HCT116 (cell line): ENCODE data around the gene ADGRG6. TPM values are rescaled to one million over a fixed set of nuclear protein-coding genes. Genes with fewer than 3 reads are reported as not detected.

Experiments
- ATAC-seq: fragments of 200-7000 bp; cut with Tn5 transposase; 2 replicates; pipeline ENCODE4 v1.9.1; 2020; ENCODE audit warnings: mild to moderate bottlenecking, moderate library complexity
- BruUV-seq: library from RNA; stranded (reverse); fragments of 400-500 nt; replicated peaks from 2 replicates; lab custom pipeline; 2021; lab: Mats Ljungman, UMichigan
- CTCF ChIA-PET: fragments of 300-600 bp; sonication (Branson Sonifier 250); formaldehyde crosslinking; loops from one replicate; lab custom pipeline; 2021; ENCODE audit warnings: antibody characterized with exemption; lab: Charles Lee
- POLR2A ChIA-PET: fragments of 300-600, 350-600 bp; sonication (Branson Sonifier 250); formaldehyde crosslinking; loops from one replicate; lab custom pipeline; 2021; ENCODE audit warnings: antibody characterized with exemption; lab: Charles Lee
- RAD21 ChIA-PET, 2 experiments: fragments of 300-600 bp; sonication (Branson Sonifier 250); formaldehyde crosslinking; loops; one replicate each; lab custom pipeline; 2023; ENCODE audit warnings: low total read pairs in 2 of 2; ENCODE audit not compliant: uncharacterized antibody in 2 of 2, unreplicated experiment in 2 of 2, low non-redundant PET in 1 of 2; lab: Charles Lee
- DNase-seq: peaks from one replicate; pipeline ENCODE4 v3.0.0-alpha.2; 2010; ENCODE audit warnings: low read depth, low spot score
- H2AFZ ChIP-seq: fragments of 200-600 bp; shearing (Covaris generic), sonication (generic); 2 replicates; pipeline ENCODE4 v1.6.1; 2017; ENCODE audit warnings: low read depth, mixed run types, mixed read lengths, antibody characterized with exemption, low read length; ENCODE audit not compliant: poor library complexity, severe bottlenecking
- H3K27ac ChIP-seq: 2 replicates; pipeline ENCODE4 v1.5.1; 2012; ENCODE audit warnings: low read depth, low read length
- H3K27me3 ChIP-seq: fragments of 200-600 bp; sonication (generic); 2 replicates; pipeline ENCODE4 v1.6.1; 2016; ENCODE audit warnings: mixed run types, low read length, mixed read lengths; ENCODE audit not compliant: insufficient read depth
- H3K36me3 ChIP-seq, 2 experiments: fragments of 200-500 bp in 1 of 2; fragments of 200-600 bp in 1 of 2; sonication (Bioruptor generic) in 1 of 2; sonication (generic) in 1 of 2; 2 replicates each; pipeline versions ENCODE4 v1.5.1 to v1.6.1; 2014 to 2016; ENCODE audit warnings: low read length in 2 of 2, inconsistent platforms in 1 of 2, mixed read lengths in 1 of 2, mixed run types in 1 of 2; ENCODE audit not compliant: insufficient read depth in 2 of 2, control insufficient read depth in 1 of 2
- H3K4me1 ChIP-seq, 2 experiments: fragments of 200-600 bp in 1 of 2; sonication (generic) in 1 of 2; 2 replicates each; pipeline versions ENCODE4 v1.5.1 to v1.6.1; 2012 to 2017; ENCODE audit warnings: low read length in 2 of 2, inconsistent platforms in 1 of 2, mild to moderate bottlenecking in 1 of 2, mixed read lengths in 1 of 2, mixed run types in 1 of 2, moderate library complexity in 1 of 2; ENCODE audit not compliant: insufficient read depth in 2 of 2, control insufficient read depth in 1 of 2
- H3K4me2 ChIP-seq: fragments of 200-600 bp; sonication (generic); 2 replicates; pipeline ENCODE4 v1.6.1; 2017; ENCODE audit warnings: mixed run types, low read length, mixed read lengths
- H3K4me3 ChIP-seq, 2 experiments: fragments of 200-600 bp in 1 of 2; sonication (generic) in 1 of 2; replicated peaks in 1 of 2; 2 replicates each; pipeline ENCODE4 v1.5.1; 2011 to 2016; ENCODE audit warnings: low read length in 2 of 2, control low read depth in 1 of 2, low read depth in 1 of 2, mild to moderate bottlenecking in 1 of 2, mixed read lengths in 1 of 2, mixed run types in 1 of 2
- H3K79me2 ChIP-seq: fragments of 200-600 bp; sonication (generic); 2 replicates; pipeline ENCODE4 v1.6.1; 2017; ENCODE audit warnings: mild to moderate bottlenecking, mixed run types, low read length, moderate library complexity, mixed read lengths; ENCODE audit not compliant: insufficient read depth
- H3K9ac ChIP-seq: fragments of 200-600 bp; sonication (generic); 2 replicates; pipeline ENCODE4 v1.6.1; 2016; ENCODE audit warnings: low read length, mixed read lengths
- H3K9me2 ChIP-seq: fragments of 200-600 bp; sonication (generic), shearing (Covaris generic); 2 replicates; pipeline ENCODE4 v1.6.1; 2017; ENCODE audit warnings: mixed run types, mild to moderate bottlenecking, moderate library complexity; ENCODE audit not compliant: insufficient read depth
- H3K9me3 ChIP-seq, 2 experiments: fragments of 200-500 bp in 1 of 2; fragments of 200-600 bp in 1 of 2; sonication (Bioruptor generic) in 1 of 2; sonication (generic) in 1 of 2; 2 replicates each; pipeline ENCODE4 v1.6.1; 2014 to 2017; ENCODE audit warnings: low read length in 2 of 2, mixed read lengths in 2 of 2, inconsistent platforms in 1 of 2, low read depth in 1 of 2, mild to moderate bottlenecking in 1 of 2, mixed run types in 1 of 2, moderate library complexity in 1 of 2; ENCODE audit not compliant: control insufficient read depth in 1 of 2, insufficient read depth in 1 of 2
- H4K20me1 ChIP-seq: fragments of 200-600 bp; sonication (generic), shearing (Covaris generic); 2 replicates; pipeline ENCODE4 v1.6.1; 2017; ENCODE audit warnings: mixed run types, mild to moderate bottlenecking, moderate library complexity; ENCODE audit not compliant: insufficient read depth
- CBX3 ChIP-seq: IDR thresholded peaks from 2 replicates; pipeline ENCODE4 v1.6.1; 2012; ENCODE audit warnings: low read depth
- EGR1 ChIP-seq: IDR thresholded peaks from 2 replicates; pipeline ENCODE4 v1.6.1; 2012; ENCODE audit warnings: low read depth
- ELF1 ChIP-seq: IDR thresholded peaks from 2 replicates; pipeline ENCODE4 v1.6.1; 2012; ENCODE audit warnings: low read depth, borderline replicate concordance
- EZH2 ChIP-seq: fragments of 200-600 bp; sonication (generic); IDR thresholded peaks from 2 replicates; pipeline ENCODE4 v1.6.1; 2017; ENCODE audit warnings: antibody characterized with exemption, mixed run types
- FOSL1 ChIP-seq: IDR thresholded peaks from 2 replicates; pipeline ENCODE4 v1.6.1; 2012; ENCODE audit warnings: low read depth
- JUND ChIP-seq: IDR thresholded peaks from 2 replicates; pipeline ENCODE4 v1.6.1; 2012
- POLR2A ChIP-seq: IDR thresholded peaks from 2 replicates; pipeline ENCODE4 v1.7.0; 2011; ENCODE audit warnings: borderline replicate concordance; ENCODE audit not compliant: insufficient read depth, insufficient read length; ENCODE audit errors: extremely low read depth
- RAD21 ChIP-seq: IDR thresholded peaks from 2 replicates; pipeline ENCODE4 v1.6.1; 2012; ENCODE audit warnings: low read depth, mild to moderate bottlenecking
- SIN3A ChIP-seq: IDR thresholded peaks from 2 replicates; pipeline ENCODE4 v1.6.1; 2012; ENCODE audit warnings: low read depth
- SP1 ChIP-seq: IDR thresholded peaks from 2 replicates; pipeline ENCODE4 v1.6.1; 2012; ENCODE audit warnings: low read depth
- SRF ChIP-seq: IDR thresholded peaks from 2 replicates; pipeline ENCODE4 v1.6.1; 2012; ENCODE audit warnings: low read depth
- TCF7L2 ChIP-seq: IDR thresholded peaks from 2 replicates; pipeline ENCODE4 v1.7.0; 2011; ENCODE audit warnings: borderline replicate concordance, inconsistent platforms; ENCODE audit not compliant: insufficient read depth, insufficient read length; ENCODE audit errors: extremely low read depth
- YY1 ChIP-seq: IDR thresholded peaks from 2 replicates; pipeline ENCODE4 v1.6.1; 2011; ENCODE audit warnings: low read length, low read depth, moderate library complexity, mild to moderate bottlenecking; ENCODE audit not compliant: insufficient replicate concordance; ENCODE audit errors: extremely low read depth
- ZFX ChIP-seq: fragments of 450-650 bp; IDR thresholded peaks from 2 replicates; pipeline ENCODE4 v1.6.1; 2017
- ZNF274 ChIP-seq: fragments of 200-500 bp; sonication (Bioruptor generic); IDR thresholded peaks from 2 replicates; pipeline ENCODE4 v1.6.1; 2014; ENCODE audit warnings: mild to moderate bottlenecking, low read depth, low read length, inconsistent platforms
- intact Hi-C: fragments of 100-400 bp; cut with micrococcal nuclease; formaldehyde crosslinking; loops from 2 replicates; pipeline ENCODE4 v1.10.0; 2022
- total RNA-seq: library from RNA; stranded (reverse); gene quantifications from one replicate; pipeline ENCODE4 v1.2.1, GENCODE V29; 2021; ENCODE audit not compliant: unreplicated experiment
- TF ChIP-seq, protein P1 (sequence below): IDR thresholded peaks from 2 replicates; pipeline ENCODE4 v1.6.1; 2012; ENCODE audit warnings: low read depth
- TF ChIP-seq, protein P2 (sequence below): IDR thresholded peaks from 2 replicates; pipeline ENCODE4 v1.6.1; 2012
- TF ChIP-seq, protein P3 (sequence below): IDR thresholded peaks from 2 replicates; pipeline ENCODE4 v1.6.1; 2011; ENCODE audit warnings: mild to moderate bottlenecking, low read length, moderate library complexity; ENCODE audit not compliant: insufficient replicate concordance; ENCODE audit errors: extremely low read depth

The ADGRG6 gene
- total RNA-seq, 1 experiment from 2014 or later, result 67.9 TPM

DNA sequence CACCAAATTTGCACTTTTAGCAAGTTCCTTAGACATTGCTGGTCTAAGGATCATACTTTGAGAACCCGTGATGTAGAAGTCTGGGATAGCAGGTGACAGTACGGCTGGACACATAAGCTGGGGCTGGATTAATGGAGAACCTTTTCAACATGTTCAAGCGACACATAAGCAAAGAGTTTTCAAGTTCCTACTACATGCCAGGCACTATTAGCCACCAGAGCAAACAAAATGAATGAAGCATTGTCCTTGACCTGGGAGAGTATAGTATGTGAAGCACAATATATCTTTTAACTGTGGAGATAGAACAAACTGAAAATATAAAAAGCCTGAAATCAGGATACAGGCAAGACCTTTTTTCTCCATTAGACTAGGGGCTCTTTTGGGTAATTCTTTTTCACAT, 102.9 kb downstream of the ADGRG6 start:
- TF ChIP-seq, protein P1, sequence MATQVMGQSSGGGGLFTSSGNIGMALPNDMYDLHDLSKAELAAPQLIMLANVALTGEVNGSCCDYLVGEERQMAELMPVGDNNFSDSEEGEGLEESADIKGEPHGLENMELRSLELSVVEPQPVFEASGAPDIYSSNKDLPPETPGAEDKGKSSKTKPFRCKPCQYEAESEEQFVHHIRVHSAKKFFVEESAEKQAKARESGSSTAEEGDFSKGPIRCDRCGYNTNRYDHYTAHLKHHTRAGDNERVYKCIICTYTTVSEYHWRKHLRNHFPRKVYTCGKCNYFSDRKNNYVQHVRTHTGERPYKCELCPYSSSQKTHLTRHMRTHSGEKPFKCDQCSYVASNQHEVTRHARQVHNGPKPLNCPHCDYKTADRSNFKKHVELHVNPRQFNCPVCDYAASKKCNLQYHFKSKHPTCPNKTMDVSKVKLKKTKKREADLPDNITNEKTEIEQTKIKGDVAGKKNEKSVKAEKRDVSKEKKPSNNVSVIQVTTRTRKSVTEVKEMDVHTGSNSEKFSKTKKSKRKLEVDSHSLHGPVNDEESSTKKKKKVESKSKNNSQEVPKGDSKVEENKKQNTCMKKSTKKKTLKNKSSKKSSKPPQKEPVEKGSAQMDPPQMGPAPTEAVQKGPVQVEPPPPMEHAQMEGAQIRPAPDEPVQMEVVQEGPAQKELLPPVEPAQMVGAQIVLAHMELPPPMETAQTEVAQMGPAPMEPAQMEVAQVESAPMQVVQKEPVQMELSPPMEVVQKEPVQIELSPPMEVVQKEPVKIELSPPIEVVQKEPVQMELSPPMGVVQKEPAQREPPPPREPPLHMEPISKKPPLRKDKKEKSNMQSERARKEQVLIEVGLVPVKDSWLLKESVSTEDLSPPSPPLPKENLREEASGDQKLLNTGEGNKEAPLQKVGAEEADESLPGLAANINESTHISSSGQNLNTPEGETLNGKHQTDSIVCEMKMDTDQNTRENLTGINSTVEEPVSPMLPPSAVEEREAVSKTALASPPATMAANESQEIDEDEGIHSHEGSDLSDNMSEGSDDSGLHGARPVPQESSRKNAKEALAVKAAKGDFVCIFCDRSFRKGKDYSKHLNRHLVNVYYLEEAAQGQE, result no peak
- TF ChIP-seq ZFX (no peak), ELF1 (no peak), FOSL1 (no peak), JUND (no peak), SP1 (no peak), SRF (no peak), POLR2A (no peak), CBX3 (no peak), SIN3A (no peak), EZH2 (no peak), TCF7L2 (no peak), RAD21 (no peak), YY1 (no peak), ZNF274 (no peak), EGR1 (no peak)
- TF ChIP-seq, protein P2, sequence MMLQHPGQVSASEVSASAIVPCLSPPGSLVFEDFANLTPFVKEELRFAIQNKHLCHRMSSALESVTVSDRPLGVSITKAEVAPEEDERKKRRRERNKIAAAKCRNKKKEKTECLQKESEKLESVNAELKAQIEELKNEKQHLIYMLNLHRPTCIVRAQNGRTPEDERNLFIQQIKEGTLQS, result no peak
- TF ChIP-seq, protein P3, sequence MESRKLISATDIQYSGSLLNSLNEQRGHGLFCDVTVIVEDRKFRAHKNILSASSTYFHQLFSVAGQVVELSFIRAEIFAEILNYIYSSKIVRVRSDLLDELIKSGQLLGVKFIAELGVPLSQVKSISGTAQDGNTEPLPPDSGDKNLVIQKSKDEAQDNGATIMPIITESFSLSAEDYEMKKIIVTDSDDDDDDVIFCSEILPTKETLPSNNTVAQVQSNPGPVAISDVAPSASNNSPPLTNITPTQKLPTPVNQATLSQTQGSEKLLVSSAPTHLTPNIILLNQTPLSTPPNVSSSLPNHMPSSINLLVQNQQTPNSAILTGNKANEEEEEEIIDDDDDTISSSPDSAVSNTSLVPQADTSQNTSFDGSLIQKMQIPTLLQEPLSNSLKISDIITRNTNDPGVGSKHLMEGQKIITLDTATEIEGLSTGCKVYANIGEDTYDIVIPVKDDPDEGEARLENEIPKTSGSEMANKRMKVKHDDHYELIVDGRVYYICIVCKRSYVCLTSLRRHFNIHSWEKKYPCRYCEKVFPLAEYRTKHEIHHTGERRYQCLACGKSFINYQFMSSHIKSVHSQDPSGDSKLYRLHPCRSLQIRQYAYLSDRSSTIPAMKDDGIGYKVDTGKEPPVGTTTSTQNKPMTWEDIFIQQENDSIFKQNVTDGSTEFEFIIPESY, result no peak
- no peak overlapping the region for H3K27ac ChIP-seq
- RAD21 ChIA-PET, result no interaction called here

More for the DNA sequence above, 102.9 kb downstream of the ADGRG6 start:
- no peaks in the 10 kb centered on the region for H4K20me1 ChIP-seq
- no peaks in the 10 kb centered on the region; a peak in 2 of 4 replicates for H3K36me3 ChIP-seq
- H3K9me2 ChIP-seq, result no peaks in the 10 kb centered on the region
- H3K4me3 ChIP-seq, result no peak overlapping the region
- ChIA-PET POLR2A (no interaction called here), CTCF (no interaction called here)
- ATAC-seq, result no peak
- H3K4me2 ChIP-seq, result no peak overlapping the region
- H3K79me2 ChIP-seq, result no peaks in the 10 kb centered on the region
- H2AFZ ChIP-seq, result no peak overlapping the region
- intact Hi-C loops, result no loop called here
- DNase-seq, result no peak
- no peaks in the 10 kb centered on the region for H3K9me3 ChIP-seq
- no peaks in the 10 kb centered on the region for H3K4me1 ChIP-seq
- no TSS peak for BruUV-seq
- no peak overlapping the region for H3K9ac ChIP-seq
- H3K27me3 ChIP-seq, result no peaks in the 10 kb centered on the region
